ENCODE data around the gene ZNF407.

The ZNF407 gene

DNA sequence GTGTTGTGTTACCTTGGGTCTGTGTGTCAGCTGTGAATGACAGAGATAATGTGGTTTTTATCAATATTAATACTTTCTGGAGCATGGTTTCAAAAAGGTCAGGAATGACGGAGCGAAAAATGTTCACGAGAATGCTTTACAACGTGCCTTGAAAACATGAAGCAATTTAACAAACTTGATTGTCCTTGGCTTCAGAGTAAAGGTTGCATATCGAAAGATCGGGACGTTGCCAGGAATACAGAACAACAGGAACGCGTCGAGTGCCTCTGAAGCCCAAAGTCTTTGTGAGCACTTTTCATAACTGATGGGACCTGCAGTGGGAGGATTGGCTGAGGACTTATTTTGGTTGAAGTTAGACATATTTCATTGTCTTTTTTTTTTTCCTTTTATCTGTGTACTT is 206.1 kb downstream of the ZNF407 start:
- CTCF ChIA-PET, result interaction anchor here (1.5 kb wide), 1 partner anchor 16 kb away, joined by 3 read pairs; no protein-coding TSS in a partner anchor

DNA sequence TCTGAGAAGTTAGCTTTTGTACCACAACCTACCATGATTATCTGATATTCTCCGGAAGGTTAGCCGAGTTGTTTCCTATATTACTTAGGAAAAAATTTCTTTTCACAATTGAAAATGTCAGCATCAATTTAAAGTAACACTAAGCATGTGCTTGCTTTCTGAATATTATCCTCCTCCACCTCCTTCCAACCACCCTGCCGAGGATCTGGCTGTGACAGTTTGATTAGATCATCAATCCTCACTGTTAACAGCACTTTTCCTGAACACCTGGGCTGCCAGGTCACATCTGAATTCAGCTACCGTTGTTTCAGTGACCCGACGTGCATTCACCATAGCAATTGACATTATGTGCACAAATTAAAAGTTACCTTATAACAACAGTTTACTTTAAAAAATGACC is 207.0 kb downstream of the ZNF407 start:
- TF ChIP-seq, protein P1, sequence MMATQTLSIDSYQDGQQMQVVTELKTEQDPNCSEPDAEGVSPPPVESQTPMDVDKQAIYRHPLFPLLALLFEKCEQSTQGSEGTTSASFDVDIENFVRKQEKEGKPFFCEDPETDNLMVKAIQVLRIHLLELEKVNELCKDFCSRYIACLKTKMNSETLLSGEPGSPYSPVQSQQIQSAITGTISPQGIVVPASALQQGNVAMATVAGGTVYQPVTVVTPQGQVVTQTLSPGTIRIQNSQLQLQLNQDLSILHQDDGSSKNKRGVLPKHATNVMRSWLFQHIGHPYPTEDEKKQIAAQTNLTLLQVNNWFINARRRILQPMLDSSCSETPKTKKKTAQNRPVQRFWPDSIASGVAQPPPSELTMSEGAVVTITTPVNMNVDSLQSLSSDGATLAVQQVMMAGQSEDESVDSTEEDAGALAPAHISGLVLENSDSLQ (IDR thresholded peaks at IDR 0.05), result peak; percentile 52
- no peak for TF ChIP-seq TARDBP (IDR thresholded peaks at IDR 0.05)
- POLR2A ChIA-PET, result no interaction called here
- CTCF ChIA-PET, result no interaction called here
- DNase-seq (ENCODE audit: extremely low spot score), result no peak

More for the DNA sequence above, 206.1 kb downstream of the ZNF407 start:
- POLR2A ChIA-PET, result no interaction called here
- TF ChIP-seq L3MBTL2 (conservative IDR thresholded peaks at IDR 0.05) (no peak), ARNT (IDR thresholded peaks at IDR 0.05) (no peak), BHLHE40 (IDR thresholded peaks at IDR 0.05; ENCODE audit: borderline replicate concordance) (no peak)
- DNase-seq (ENCODE audit: extremely low spot score), result no peak

DNA sequence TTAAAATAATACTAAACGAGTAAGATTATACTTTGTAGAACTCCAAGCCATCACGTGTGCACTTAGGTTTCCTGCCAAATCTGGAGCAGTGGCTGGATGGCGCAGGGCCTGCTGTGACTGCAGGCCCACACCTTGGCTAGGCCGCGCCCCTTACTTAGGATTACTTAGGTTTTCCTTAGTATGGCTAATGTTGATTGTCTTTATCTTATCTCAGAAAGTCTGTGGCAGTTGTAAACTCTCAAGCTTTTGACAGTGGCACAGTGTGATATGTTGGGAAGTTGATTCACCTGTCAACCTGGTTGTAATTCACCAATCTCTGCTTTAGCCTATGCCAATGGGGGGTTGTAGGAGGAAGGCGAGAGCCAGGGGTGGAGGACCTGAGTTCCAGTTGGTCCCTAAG is 208.4 kb downstream of the ZNF407 start:
- DNase-seq (ENCODE audit: extremely low spot score), result no peak
- TF ChIP-seq ZNF384 (IDR thresholded peaks at IDR 0.05) (no peak), HDGF (IDR thresholded peaks at IDR 0.05; ENCODE audit: borderline replicate concordance) (no peak), CTBP1 (IDR thresholded peaks at IDR 0.05; ENCODE audit: borderline replicate concordance) (no peak), LEF1 (IDR thresholded peaks at IDR 0.05; ENCODE audit: borderline replicate concordance) (no peak), SP1 (IDR thresholded peaks at IDR 0.05) (no peak), ARNT (IDR thresholded peaks at IDR 0.05) (no peak), FOXK2 (IDR thresholded peaks at IDR 0.05) (no peak), NFRKB (IDR thresholded peaks at IDR 0.05) (no peak), ELF4 (IDR thresholded peaks at IDR 0.05) (no peak), SUZ12 (IDR thresholded peaks at IDR 0.05) (no peak), FOXM1 (IDR thresholded peaks at IDR 0.05; ENCODE audit: borderline replicate concordance) (no peak), TARDBP (IDR thresholded peaks at IDR 0.05) (no peak), FOXA1 (IDR thresholded peaks at IDR 0.05) (no peak), BHLHE40 (IDR thresholded peaks at IDR 0.05; ENCODE audit: borderline replicate concordance) (no peak), L3MBTL2 (conservative IDR thresholded peaks at IDR 0.05) (no peak)
- TF ChIP-seq, protein P1 (IDR thresholded peaks at IDR 0.05), result no peak
- CTCF ChIA-PET, result no interaction called here
- POLR2A ChIA-PET, result interaction anchor here (0.7 kb wide), 1 partner anchor 25 kb away, joined by 3 read pairs; no protein-coding TSS in a partner anchor

DNA sequence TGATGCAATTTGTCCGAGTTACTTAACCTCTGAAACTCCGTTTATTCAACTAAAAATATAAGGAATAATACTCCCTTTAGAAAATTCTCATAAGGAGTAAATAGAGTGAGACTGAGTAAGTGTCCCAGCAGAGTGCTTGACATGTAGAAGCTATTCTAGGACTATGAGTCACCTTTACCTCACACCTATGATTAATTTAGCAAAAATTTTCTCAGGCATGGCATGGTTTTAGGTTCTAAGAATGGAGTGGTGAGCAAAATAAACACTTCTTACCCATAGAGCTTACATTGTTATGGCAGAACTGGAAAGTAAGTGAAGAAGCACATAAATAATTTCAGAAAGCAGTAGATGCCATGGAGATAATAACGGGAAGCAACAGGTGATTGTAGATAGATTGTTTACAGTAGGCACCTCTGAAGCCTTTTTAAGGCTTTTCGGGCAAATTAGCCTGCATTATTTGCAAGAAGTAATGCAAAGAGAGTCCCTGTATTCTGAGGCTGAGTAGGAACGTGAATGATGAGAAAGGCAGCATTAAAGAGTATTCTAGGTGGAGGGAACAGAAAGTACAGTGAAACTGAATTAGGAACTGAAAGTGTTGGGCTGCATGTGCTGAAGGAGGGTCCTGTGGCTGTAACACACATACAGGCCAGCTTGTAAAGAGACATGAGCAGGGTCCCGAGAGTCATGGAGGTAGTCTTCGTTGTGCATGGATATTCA is 209.2 kb downstream of the ZNF407 start:
- ChIA-PET CTCF (no interaction called here), POLR2A (no interaction called here)
- no peak for TF ChIP-seq ARNT (IDR thresholded peaks at IDR 0.05)
- TF ChIP-seq ZNF384 (IDR thresholded peaks at IDR 0.05), result no peak
- no peak for TF ChIP-seq TARDBP (IDR thresholded peaks at IDR 0.05)
- TF ChIP-seq L3MBTL2 (conservative IDR thresholded peaks at IDR 0.05), result no peak
- TF ChIP-seq FOXM1 (IDR thresholded peaks at IDR 0.05; ENCODE audit: borderline replicate concordance), result no peak
- TF ChIP-seq CTBP1 (IDR thresholded peaks at IDR 0.05; ENCODE audit: borderline replicate concordance), result no peak
- TF ChIP-seq HDGF (IDR thresholded peaks at IDR 0.05; ENCODE audit: borderline replicate concordance), result no peak
- no peak for TF ChIP-seq BHLHE40 (IDR thresholded peaks at IDR 0.05; ENCODE audit: borderline replicate concordance)
- no peak for TF ChIP-seq LEF1 (IDR thresholded peaks at IDR 0.05; ENCODE audit: borderline replicate concordance)
- TF ChIP-seq SP1 (IDR thresholded peaks at IDR 0.05), result no peak
- TF ChIP-seq FOXK2 (IDR thresholded peaks at IDR 0.05), result no peak
- TF ChIP-seq, protein P1 (IDR thresholded peaks at IDR 0.05), result no peak
- TF ChIP-seq FOXA1 (IDR thresholded peaks at IDR 0.05), result no peak
- TF ChIP-seq SUZ12 (IDR thresholded peaks at IDR 0.05), result no peak
- TF ChIP-seq ELF4 (IDR thresholded peaks at IDR 0.05), result no peak
- TF ChIP-seq NFRKB (IDR thresholded peaks at IDR 0.05), result no peak
- DNase-seq (ENCODE audit: extremely low spot score), result no peak

DNA sequence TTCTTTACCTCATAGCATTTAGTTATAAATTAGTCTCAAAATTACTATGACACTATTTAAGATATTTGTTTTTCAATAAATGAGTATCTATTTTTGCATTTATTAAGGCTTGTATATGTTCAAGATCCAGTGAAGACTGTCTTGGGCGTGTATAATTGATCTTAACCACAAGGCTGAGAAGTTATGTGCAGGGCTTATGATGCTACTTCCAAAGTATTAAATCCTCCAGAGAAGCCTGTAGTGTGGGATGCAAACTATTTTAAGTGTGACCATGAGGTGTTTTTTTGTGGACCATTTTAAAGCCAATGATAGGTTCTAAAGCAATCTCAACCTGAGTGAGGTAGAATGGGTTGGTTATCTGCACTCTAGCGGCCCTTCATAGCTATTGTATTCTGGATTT is 219.9 kb downstream of the ZNF407 start:
- TF ChIP-seq HDGF (IDR thresholded peaks at IDR 0.05; ENCODE audit: borderline replicate concordance), result no peak
- no peak for TF ChIP-seq BHLHE40 (IDR thresholded peaks at IDR 0.05; ENCODE audit: borderline replicate concordance)
- TF ChIP-seq FOXK2 (IDR thresholded peaks at IDR 0.05), result no peak
- TF ChIP-seq FOXM1 (IDR thresholded peaks at IDR 0.05; ENCODE audit: borderline replicate concordance), result no peak
- ChIA-PET POLR2A (no interaction called here), CTCF (no interaction called here)
- no peak for DNase-seq (ENCODE audit: extremely low spot score)

DNA sequence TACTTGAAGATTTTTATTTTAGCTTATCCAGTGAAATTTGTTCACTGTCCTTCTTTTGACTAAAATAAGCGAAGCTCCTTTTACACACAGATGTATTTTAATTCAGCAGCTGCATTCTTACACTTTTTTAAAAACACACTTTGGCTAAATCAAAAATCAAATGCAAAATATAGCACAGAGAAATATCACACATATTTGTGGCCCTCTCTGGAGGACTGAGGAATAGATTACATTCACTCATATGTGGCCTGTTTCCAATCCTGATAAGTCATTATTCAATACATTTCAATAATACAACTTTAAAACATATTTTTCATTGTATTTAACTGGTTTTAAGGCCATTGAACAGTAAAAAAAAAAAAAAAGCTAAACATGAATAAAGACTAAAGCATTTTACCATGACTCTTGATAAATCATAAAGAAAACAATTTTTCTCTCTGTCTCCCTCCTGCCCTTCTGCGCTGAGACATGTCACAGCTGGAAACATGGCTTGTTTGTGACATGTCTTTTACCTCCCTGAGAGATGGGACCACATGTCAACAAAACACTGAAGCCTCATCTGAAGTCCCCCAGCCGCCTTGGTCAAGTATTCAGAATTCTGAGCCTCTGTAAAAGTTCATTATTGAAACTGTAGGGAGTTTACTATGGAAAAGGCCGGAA is 221.0 kb downstream of the ZNF407 start:
- ChIA-PET POLR2A (no interaction called here), CTCF (no interaction called here)
- no peak for DNase-seq (ENCODE audit: extremely low spot score)
- TF ChIP-seq ELF4 (IDR thresholded peaks at IDR 0.05) (no peak), FOXM1 (IDR thresholded peaks at IDR 0.05; ENCODE audit: borderline replicate concordance) (no peak), FOXK2 (IDR thresholded peaks at IDR 0.05) (no peak), SUZ12 (IDR thresholded peaks at IDR 0.05) (no peak), FOXA1 (IDR thresholded peaks at IDR 0.05) (no peak), HDGF (IDR thresholded peaks at IDR 0.05; ENCODE audit: borderline replicate concordance) (no peak), LEF1 (IDR thresholded peaks at IDR 0.05; ENCODE audit: borderline replicate concordance) (no peak), CTBP1 (IDR thresholded peaks at IDR 0.05; ENCODE audit: borderline replicate concordance) (no peak), L3MBTL2 (conservative IDR thresholded peaks at IDR 0.05) (no peak), SP1 (IDR thresholded peaks at IDR 0.05) (no peak), NFRKB (IDR thresholded peaks at IDR 0.05) (no peak), TARDBP (IDR thresholded peaks at IDR 0.05) (no peak), ARNT (IDR thresholded peaks at IDR 0.05) (no peak), BHLHE40 (IDR thresholded peaks at IDR 0.05; ENCODE audit: borderline replicate concordance) (no peak)
- TF ChIP-seq, protein P1 (IDR thresholded peaks at IDR 0.05), result no peak
